GM19238 (cell line): Measurements from ENCODE around the gene PPIF.

Experiments
- DNase-seq: peaks from one replicate; pipeline ENCODE4 v3.0.0; 2011; ENCODE audit warnings: low spot score; ENCODE audit not compliant: insufficient read length

PPIF gene

GRCh38 chr10:79347894-79348639 is 798 bp downstream of the PPIF start:
- peak; percentile 71 for DNase-seq

GRCh38 chr10:79348640-79348988 is 1.3 kb downstream of the PPIF start:
- no peak for DNase-seq

GRCh38 chr10:79349072-79349491 is 1.8 kb downstream of the PPIF start:
- no peak for DNase-seq

DNA sequence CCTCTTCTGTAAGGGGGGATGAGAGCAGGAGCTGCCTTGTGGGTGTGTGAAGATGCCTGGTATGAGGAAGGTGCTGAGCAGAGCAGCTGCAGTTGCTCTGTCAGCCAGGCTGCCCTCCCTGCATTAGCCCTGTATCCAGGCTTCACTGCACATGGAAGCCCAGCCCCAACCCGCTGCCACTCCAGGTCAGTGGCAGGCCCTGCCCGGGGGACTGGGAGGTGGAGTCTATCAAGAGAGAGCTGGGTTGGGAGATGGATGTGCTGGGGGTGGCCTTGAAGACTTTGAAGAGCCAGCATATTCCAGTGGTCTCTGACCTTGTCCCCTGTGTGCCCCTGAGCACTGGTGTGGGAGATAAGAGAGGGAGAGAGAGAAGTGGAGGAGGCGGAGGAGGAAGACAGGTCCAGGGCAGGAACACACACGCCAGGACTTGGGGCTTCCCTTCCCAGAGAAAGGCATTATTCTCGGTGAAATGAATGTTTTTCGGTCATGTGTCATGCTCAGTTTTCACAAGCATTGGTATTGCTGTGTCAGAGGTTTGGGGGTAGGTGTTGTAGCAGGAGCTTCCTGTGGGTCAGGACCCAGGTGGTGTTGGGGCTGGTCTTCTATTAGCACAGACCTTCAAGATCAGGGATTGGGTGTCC is 2.6 kb downstream of the PPIF start:
- no peak for DNase-seq

- no peak for DNase-seq
These were observed 3.3 kb downstream of the PPIF start for GRCh38 chr10:79350407-79351154.

- DNase-seq = no peak
These were observed 4.1 kb downstream of the PPIF start for GRCh38 chr10:79351332-79351731.

- DNase-seq = no peak
These were observed 5.0 kb downstream of the PPIF start for GRCh38 chr10:79352035-79352877.

GRCh38 chr10:79353000-79353406 is 5.7 kb downstream of the PPIF start:
- no peak for DNase-seq

DNA sequence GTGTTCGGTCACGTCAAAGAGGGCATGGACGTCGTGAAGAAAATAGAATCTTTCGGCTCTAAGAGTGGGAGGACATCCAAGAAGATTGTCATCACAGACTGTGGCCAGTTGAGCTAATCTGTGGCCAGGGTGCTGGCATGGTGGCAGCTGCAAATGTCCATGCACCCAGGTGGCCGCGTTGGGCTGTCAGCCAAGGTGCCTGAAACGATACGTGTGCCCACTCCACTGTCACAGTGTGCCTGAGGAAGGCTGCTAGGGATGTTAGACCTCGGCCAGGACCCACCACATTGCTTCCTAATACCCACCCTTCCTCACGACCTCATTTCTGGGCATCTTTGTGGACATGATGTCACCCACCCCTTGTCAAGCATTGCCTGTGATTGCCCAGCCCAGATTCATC is 6.5 kb downstream of the PPIF start:
- DNase-seq = no peak

DNA sequence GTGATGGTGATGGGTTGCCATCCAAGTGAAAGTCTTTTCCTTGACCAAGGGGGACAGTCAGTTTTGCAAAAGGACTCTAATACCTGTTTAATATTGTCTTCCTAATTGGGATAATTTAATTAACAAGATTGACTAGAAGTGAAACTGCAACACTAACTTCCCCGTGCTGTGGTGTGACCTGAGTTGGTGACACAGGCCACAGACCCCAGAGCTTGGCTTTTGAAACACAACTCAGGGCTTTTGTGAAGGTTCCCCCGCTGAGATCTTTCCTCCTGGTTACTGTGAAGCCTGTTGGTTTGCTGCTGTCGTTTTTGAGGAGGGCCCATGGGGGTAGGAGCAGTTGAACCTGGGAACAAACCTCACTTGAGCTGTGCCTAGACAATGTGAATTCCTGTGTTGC is 6.9 kb downstream of the PPIF start:
- DNase-seq = no peak

DNA sequence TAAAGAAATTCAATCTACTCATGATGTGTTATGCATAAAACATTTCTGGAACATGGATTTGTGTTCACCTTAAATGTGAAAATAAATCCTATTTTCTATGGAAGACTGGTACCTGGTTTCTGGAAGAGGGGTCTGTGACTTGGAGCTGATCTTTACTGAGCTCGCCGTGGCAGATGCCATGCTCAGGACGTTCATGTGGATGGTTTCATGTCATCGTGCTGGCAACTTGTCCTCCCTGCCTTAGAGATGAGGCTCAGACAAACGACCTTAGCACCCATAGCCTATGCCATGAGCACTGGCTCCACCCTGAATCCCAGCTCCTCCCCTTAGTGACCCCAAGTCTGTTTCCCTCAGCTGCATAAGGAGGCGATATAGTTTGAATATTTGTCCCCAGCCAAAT is 7.3 kb downstream of the PPIF start:
- no peak for DNase-seq

- DNase-seq = no peak
These were observed 8.2 kb downstream of the PPIF start for GRCh38 chr10:79355420-79356017.

DNA sequence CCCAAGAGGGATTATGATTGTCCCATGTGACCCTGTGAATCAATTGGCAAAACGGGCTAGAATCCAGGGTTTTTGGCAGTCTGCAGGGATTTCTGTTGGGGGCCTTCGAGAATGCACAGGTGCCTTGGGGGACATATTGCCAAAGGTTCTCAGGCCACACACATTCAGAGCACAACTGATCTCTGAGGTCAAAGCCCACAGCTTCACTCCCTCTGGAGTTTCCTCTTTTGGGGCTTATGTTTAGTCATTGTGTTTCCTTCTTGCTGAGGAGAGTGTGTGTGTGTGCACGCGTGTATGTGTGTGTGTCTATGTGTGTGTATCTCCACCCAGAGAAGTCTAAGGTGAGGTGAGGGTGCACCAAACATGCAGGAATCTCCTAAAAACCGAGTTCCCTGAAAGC is 8.8 kb downstream of the PPIF start:
- no peak for DNase-seq

DNA sequence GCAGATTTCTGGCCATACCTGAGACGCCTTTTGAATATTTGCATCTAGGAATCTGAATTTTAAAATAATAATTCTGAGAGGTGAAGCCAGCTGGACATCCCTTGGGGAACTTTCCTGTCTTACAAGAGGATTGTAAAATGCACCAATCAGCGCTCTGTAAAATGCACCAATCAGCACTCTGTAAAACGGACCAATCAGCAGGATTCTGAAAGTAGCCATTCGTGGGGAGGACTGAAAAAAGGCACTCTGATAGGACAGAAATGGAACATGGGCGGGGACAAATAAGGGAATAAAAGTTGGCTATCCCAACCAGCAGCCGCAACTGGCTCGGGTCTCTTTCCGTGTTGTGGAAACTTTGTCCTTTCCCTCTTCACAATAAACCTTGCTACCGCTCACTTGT is 9.9 kb downstream of the PPIF start:
- DNase-seq = no peak

- DNase-seq = no peak
These were observed 11.5 kb downstream of the PPIF start for GRCh38 chr10:79358811-79359210.

DNA sequence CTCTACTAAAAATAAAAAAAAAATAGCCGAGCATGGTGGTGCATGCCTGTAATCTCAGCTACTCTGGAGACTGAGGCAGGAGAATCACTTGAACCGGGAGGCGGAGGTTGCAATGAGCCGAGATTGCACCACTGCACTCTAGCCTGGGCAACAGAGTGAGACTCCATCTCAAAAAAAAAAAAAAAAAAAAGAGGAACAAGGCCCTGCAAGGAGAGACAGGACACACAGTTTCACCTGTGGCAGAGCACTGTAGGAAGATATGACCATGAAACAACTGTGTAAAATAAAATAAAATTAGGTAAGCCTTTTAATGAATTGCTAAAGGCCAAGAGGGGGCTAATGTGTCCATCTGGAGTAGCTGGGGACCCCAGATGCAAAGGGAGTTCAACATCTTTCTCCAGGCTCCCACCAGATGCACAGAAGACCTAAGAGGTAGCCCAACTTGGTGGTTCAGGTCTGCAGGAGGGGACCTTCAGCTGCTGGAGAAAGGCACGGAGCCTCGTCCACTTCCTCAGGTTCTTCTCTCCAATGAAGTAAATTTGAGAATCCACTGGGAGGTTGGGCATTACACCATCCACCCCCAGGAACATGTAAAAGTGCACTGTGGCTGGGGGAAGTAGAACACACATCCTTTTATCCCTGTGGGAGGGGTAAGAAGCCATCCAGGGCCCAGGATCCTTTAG is 12.7 kb downstream of the PPIF start:
- DNase-seq = no peak

- DNase-seq = no peak
These were observed 13.5 kb downstream of the PPIF start for GRCh38 chr10:79360499-79361342.

GRCh38 chr10:79361726-79362397 is 14.6 kb downstream of the PPIF start:
- no peak for DNase-seq
